OCI-LY3 (cell line): Measurements from ENCODE around the gene MYCBP.

Source experiments
- EZH2phosphoT487 ChIP-seq: fragments of 200-600 bp; shearing (Covaris generic); IDR thresholded peaks from 2 replicates; pipeline ENCODE4 v1.6.1; 2018; ENCODE audit warnings: antibody characterized with exemption, mixed run types, low read depth
- TF ChIP-seq, protein P1 (sequence below): fragments of 200-600, 300-600 bp; sonication (generic); IDR thresholded peaks from 2 replicates; pipeline ENCODE4 v1.5.1; 2014; ENCODE audit warnings: antibody characterized with exemption, low read length, low read depth

DNA sequence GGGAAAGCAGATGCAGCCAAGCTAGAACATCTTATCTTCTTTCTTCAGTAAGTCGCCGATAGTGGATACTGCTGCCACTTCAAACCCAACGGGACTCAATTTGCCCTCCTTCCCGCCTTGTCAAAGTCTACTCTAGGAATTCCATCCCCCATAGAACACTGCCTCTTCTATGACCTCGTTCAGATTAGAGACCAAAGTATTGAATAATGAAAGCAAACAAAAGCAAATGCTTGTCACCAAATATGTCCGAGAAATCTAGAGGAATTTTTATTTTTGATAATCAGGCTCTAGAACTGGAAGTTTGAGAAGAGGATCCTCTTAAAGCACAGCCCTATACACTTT lies 12.7 kb downstream of the MYCBP start:
- TF ChIP-seq, protein P1, sequence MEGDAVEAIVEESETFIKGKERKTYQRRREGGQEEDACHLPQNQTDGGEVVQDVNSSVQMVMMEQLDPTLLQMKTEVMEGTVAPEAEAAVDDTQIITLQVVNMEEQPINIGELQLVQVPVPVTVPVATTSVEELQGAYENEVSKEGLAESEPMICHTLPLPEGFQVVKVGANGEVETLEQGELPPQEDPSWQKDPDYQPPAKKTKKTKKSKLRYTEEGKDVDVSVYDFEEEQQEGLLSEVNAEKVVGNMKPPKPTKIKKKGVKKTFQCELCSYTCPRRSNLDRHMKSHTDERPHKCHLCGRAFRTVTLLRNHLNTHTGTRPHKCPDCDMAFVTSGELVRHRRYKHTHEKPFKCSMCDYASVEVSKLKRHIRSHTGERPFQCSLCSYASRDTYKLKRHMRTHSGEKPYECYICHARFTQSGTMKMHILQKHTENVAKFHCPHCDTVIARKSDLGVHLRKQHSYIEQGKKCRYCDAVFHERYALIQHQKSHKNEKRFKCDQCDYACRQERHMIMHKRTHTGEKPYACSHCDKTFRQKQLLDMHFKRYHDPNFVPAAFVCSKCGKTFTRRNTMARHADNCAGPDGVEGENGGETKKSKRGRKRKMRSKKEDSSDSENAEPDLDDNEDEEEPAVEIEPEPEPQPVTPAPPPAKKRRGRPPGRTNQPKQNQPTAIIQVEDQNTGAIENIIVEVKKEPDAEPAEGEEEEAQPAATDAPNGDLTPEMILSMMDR = no peak
- no peak for TF ChIP-seq EZH2phosphoT487
